GM08714 (cell line): Measurements from ENCODE around the gene ZNF343.
"Not testable (repeated sequence)": the region's sequence is repeated elsewhere in the genome, so short reads cannot be mapped to it uniquely, and the experiment has no call there.

Experiments
- H3K4me3 ChIP-seq: fragments of 200-500 bp; sonication (Bioruptor generic); 2 replicates; pipeline ENCODE4 v1.5.1; 2014; ENCODE audit warnings: mild to moderate bottlenecking, low read length, inconsistent platforms
- ZNF274 ChIP-seq: IDR thresholded peaks from 2 replicates; pipeline ENCODE4 v1.6.1; 2012; ENCODE audit warnings: mild to moderate bottlenecking, low read depth, low read length

The ZNF343 gene

GRCh38 chr20:2507875-2508630 lies 662 bp downstream of the ZNF343 start:
- no peak for TF ChIP-seq ZNF274
- H3K4me3 ChIP-seq, result peak overlapping the region; percentile 72

DNA sequence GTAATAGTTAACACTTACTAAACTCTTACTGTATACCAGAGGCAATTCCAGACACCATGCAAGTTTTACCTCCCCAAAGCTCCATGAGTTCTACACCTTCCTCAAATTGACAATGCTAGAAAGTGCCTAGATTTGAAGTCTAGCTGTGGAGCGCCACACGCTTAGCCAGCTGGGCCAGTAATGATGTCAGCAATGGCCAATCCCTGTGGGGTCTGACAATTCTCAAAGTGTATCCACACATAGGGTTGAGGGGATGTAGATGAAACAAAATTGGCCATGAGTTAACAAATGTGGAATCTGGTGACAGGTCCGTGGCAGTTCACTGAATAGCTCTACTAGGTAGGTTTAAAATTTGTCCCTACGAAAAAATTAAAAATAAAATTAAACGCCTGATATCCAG lies 1.3 kb downstream of the ZNF343 start:
- peak overlapping the region; percentile 72; the same call in 1 of the 2 replicates for H3K4me3 ChIP-seq

DNA sequence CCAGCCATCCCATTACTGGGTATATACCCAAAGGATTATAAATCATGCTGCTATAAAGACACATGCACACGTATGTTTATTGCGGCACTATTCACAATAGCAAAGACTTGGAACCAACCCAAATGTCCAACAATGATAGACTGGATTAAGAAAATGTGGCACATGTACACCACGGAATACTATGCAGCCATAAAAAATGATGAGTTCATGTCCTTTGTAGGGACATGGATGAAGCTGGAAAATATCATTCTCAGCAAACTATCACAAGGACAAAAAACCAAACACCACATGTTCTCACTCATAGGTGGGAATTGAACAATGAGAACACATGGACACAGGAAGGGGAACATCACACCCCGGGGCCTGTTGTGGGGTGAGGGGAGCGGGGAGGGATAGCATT lies 2.3 kb downstream of the ZNF343 start:
- not testable (repeated sequence) for H3K4me3 ChIP-seq

More for the DNA sequence above, 1.3 kb downstream of the ZNF343 start:
- TF ChIP-seq ZNF274, result no peak

DNA sequence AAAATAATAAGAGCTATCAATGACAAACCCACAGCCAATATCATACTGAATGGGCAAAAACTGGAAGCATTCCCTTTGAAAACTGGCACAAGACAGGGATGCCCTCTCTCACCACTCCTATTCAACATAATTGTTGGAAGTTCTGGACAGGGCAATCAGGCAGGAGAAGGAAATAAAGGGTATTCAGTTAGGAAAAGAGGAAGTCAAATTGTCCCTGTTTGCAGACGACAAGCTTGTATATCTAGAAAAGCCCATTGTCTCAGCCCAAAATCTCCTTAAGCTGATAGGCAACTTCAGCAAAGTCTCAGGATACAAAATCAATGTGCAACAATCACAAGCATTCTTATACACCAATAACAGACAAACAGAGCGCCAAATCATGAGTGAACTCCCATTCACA lies 3.9 kb downstream of the ZNF343 start:
- not testable (repeated sequence) for H3K4me3 ChIP-seq

DNA sequence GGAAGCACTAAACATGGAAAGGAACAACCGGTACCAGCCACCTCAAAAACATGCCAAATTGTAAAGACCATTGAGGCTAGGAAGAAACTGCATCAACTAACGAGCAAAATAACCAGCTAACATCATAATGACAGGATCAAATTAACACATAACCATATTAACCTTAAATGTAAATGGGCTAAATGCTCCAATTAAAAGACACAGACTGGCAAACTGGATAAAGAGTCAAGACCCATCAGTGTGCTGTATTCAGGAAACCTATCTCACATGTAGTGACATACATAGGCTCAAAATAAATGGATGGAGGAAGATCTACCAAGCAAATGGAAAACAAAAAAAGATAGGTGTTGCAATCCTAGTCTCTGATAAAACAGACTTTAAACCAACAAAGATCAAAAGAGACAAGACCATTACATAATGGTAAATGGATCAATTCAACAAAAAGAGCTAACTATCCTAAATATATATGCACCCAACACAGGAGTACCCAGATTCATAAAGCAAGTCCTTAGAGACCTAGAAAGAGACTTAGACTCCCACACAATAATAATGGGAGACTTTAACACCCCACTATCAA lies 5.8 kb downstream of the ZNF343 start:
- not testable (repeated sequence) for H3K4me3 ChIP-seq

DNA sequence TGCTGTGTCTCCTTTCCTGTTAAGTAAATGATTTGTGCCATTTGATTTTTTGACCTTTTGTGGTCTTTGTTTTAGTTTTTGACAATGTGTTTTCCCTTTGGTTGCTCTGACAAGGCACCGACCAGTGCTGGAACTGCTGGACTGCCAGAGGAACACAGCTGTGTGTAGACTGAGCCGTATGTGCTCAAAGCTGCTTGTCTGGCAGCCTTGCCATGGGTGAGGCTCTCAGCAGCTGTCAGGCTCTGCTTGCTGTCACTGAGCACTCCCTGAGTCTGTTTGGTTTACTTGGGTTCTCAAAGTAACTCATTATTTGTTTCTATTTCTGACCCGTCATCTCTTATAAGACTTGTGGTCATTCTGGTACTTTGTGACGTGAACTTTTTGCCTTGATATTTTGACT lies 23.1 kb downstream of the ZNF343 start:
- TF ChIP-seq ZNF274, result no peak

DNA sequence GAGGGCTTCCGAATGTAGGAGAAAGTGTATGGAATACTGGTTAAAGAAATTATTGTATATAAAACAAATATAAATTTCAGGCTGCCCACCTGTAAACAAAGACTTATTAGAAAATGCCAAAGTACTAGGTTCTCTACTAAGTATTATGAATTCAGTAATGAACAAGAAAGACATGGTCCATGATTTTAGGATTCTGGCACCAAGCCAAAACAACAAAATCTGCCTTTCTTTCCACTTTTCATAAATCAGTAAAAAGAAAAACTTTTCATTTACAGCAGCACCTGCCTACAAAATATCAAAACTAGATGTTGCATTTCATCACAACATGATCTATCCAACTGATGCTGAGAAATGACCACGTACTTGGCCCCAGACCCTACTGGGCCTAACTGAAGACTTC lies 23.6 kb downstream of the ZNF343 start:
- no peak overlapping the region for H3K4me3 ChIP-seq
- no peak for TF ChIP-seq ZNF274

More for the DNA sequence above, 23.1 kb downstream of the ZNF343 start:
- no peak overlapping the region for H3K4me3 ChIP-seq

DNA sequence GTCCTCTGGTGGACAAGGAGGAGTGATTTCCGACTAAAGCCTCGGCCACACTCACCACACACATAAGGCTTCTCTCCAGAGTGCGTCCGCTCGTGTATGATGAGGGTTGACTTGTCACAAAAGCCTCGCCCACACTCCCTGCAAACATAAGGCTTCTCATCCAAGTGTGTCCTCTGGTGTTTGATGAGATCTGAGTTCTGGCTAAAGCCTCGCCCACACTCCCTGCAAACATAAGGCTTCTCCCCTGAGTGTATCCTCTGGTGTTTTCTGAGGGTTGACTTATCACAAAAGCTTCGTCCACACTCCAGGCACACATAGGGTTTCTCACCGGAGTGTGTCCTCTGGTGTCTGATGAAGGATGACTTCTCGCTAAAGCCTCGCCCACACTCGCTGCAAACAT lies 25.2 kb downstream of the ZNF343 start:
- no peak for TF ChIP-seq ZNF274
- H3K4me3 ChIP-seq, result no peak overlapping the region

DNA sequence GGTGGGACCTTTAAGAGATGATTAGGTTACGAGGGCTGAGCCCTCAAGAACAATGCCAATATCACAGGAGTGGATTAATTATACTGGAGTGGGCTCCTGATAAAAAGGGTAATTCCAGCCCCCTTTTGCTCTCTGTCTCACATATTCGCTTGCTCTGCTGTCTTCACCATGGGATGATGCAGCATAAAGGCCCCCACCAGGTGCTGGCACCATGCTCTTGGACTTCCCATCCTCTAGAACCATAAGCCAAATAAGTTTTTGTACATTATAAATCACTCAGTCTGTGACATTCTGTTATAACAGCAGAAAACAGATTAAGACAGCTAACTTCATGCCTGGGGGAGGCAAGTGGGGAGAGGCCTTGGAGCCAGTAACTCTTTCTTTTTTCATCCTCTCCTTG lies 28.3 kb downstream of the ZNF343 start:
- no peak overlapping the region for H3K4me3 ChIP-seq

GRCh38 chr20:2476742-2477615 lies 31.7 kb downstream of the ZNF343 start:
- H3K4me3 ChIP-seq, result no peak overlapping the region
- TF ChIP-seq ZNF274, result no peak

More for the DNA sequence above, 28.3 kb downstream of the ZNF343 start:
- TF ChIP-seq ZNF274, result no peak

- H3K4me3 ChIP-seq, result no peak overlapping the region
- no peak for TF ChIP-seq ZNF274
These were observed 32.6 kb downstream of the ZNF343 start for GRCh38 chr20:2475850-2476741.

- no peak for TF ChIP-seq ZNF274
- no peak overlapping the region for H3K4me3 ChIP-seq
These were observed 35.2 kb downstream of the ZNF343 start for GRCh38 chr20:2473516-2473915.

- no peak for TF ChIP-seq ZNF274
- H3K4me3 ChIP-seq, result peak within 1 kb of the TSS; percentile 87
These were observed 38.1 kb downstream of the ZNF343 start, which contains the start of gene SNRPB for GRCh38 chr20:2470423-2471193. Gene SNRPB, minus strand, starts transcription at chr20:2470789. Its CDS starts 99 bp downstream, at chr20:2470690.

- peak overlapping the region; percentile 87 for H3K4me3 ChIP-seq
- TF ChIP-seq ZNF274, result no peak
These were observed 38.7 kb downstream of the ZNF343 start for GRCh38 chr20:2469991-2470422.
